Right atrium auricular region (tissue), 2 donors: ENCODE measurements around the gene SLC12A8. TPM values are rescaled to one million over a fixed set of nuclear protein-coding genes. Genes with fewer than 3 reads are reported as not detected.
A peak's percentile ranks its signal among the peaks of the same experiment; 100 is the strongest.

ENCODE experiments used
- DNase-seq: peaks from one replicate; pipeline ENCODE4 v3.0.0-alpha.2; 2019; ENCODE audit warnings: low spot score
- H3K27ac ChIP-seq, 2 donors: fragments of 200-600 bp; sonication (generic); 1 replicate in 1 of 2; 2 replicates in 1 of 2; pipeline ENCODE4 v1.5.1; 2016 to 2019
- H3K27me3 ChIP-seq, 2 donors: fragments of 200-600 bp; sonication (generic); one replicate each; pipeline versions ENCODE4 v1.5.1 to v1.6.0; 2017 to 2019
- H3K36me3 ChIP-seq: fragments of 200-600 bp; sonication (generic); one replicate; pipeline ENCODE4 v1.5.1; 2016
- H3K4me1 ChIP-seq, 2 donors: fragments of 200-600 bp; sonication (generic); one replicate each; pipeline versions ENCODE4 v1.5.1 to v1.6.0; 2017 to 2019
- H3K4me3 ChIP-seq, 2 donors: fragments of 200-600 bp; sonication (generic); 1 replicate in 1 of 2; 2 replicates in 1 of 2; pipeline ENCODE4 v1.5.1; 2017 to 2019; ENCODE audit warnings: mild to moderate bottlenecking in 1 of 2, moderate library complexity in 1 of 2
- H3K9me3 ChIP-seq, 2 donors: fragments of 200-600 bp; sonication (generic); one replicate each; pipeline ENCODE4 v1.5.1; 2019
- CTCF ChIP-seq, 2 donors: fragments of 200-600 bp; sonication (generic); IDR thresholded peaks; one replicate each; pipeline ENCODE4 v1.5.1; 2019; ENCODE audit warnings: antibody characterized with exemption in 2 of 2
- total RNA-seq, 2 donors: library from RNA; depleted of rRNA; stranded (reverse); fragments of >200 nt; gene quantifications; one replicate each; pipeline ENCODE4 v1.1.0, GENCODE V29; 2016

Gene SLC12A8
- total RNA-seq, 2 donors from 2014 or later: 1.1 to 1.9 TPM

GRCh38 chr3:125067225-125067624, 145.3 kb downstream of the SLC12A8 start:
- Histone ChIP-seq H3K4me3 (no peak overlapping the region), H3K9me3 (no peaks in the 10 kb centered on the region), H3K36me3 (no peaks in the 10 kb centered on the region), H3K27ac (peak overlapping the region; percentile 18 to 85), H3K4me1 (peaks cover 0 to 24% of the 10 kb centered on the region in 2 donors), H3K27me3 (no peaks in the 10 kb centered on the region)
- no peak for TF ChIP-seq CTCF (IDR thresholded peaks at IDR 0.05)
- no peak for DNase-seq

DNA sequence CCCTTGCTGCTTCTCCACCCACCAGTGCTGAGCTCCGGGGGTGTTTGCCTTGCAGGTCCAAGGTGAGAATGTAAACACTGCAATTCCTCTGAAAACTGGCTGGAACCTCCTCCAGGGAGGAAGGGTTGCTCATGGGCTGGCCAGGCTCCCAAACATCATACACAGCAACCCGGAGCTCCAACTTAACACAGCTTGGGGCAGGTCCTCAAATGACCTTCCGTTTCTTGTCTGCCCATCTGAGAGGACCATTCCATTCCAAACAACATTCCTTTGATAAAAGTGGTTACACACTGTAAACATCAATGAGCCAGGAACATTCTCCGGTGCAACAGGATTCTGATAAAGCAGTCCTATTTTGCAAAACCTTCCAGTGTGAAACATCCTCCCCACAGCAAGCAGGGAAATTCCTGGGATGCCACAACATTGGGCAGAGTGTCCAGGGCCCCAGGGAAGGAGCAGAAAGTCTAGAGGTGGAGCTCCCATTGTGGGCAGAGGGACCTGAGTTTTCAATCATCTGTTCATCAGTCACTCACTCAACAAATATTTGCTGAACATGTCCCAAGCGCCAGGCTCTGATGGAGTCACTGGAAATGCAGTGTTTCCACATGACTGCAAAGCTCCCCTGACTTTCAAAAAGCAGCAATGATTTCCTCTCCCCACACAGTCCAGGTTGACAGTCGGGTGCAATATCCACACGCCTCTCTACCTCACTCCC, 149.5 kb downstream of the SLC12A8 start:
- DNase-seq: peak; percentile 71
- Histone ChIP-seq H3K27me3 (no peaks in the 10 kb centered on the region), H3K27ac (peak overlapping the region; percentile 85 to 89), H3K9me3 (no peaks in the 10 kb centered on the region), H3K4me3 (peak overlapping the region; percentile 40 to 42), H3K36me3 (no peaks in the 10 kb centered on the region), H3K4me1 (peaks cover 0 to 65% of the 10 kb centered on the region in 2 donors)
- no peak for TF ChIP-seq CTCF (IDR thresholded peaks at IDR 0.05)

GRCh38 chr3:125061646-125062045, 150.9 kb downstream of the SLC12A8 start:
- H3K9me3 ChIP-seq: no peaks in the 10 kb centered on the region
- peak overlapping the region; percentile 85 to 89 for H3K27ac ChIP-seq
- TF ChIP-seq CTCF (IDR thresholded peaks at IDR 0.05): no peak
- no peak for DNase-seq
- peak overlapping the region; percentile 40 to 42 for H3K4me3 ChIP-seq
- no peaks in the 10 kb centered on the region for H3K36me3 ChIP-seq
- no peaks in the 10 kb centered on the region for H3K27me3 ChIP-seq
- peaks cover 0 to 71% of the 10 kb centered on the region in 2 donors for H3K4me1 ChIP-seq

DNA sequence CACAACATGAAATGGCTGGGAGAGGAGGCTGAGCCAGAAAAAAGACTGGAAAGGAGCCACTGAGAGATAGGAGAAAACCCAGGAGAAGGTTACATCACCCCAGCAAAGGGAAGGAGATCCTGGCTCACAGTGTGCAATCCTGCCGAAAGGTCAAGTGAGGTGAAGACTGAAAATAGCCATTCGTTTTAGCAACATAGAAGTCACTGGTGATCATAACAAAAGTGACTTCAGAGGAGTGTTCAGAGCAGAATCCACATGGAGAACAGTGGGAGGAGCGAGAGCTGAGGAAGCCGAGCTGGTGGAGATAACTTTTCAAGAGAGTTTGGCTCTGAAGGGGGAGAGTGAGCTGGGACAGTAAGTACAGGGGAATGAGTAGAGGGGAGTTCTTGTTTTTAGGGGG, 151.4 kb downstream of the SLC12A8 start:
- no peaks in the 10 kb centered on the region for H3K27me3 ChIP-seq
- TF ChIP-seq CTCF (IDR thresholded peaks at IDR 0.05): no peak
- peak overlapping the region; percentile 40 to 42 for H3K4me3 ChIP-seq
- peak; percentile 85 for DNase-seq
- H3K27ac ChIP-seq: peak overlapping the region; percentile 85 to 89
- H3K4me1 ChIP-seq: peaks cover 0 to 76% of the 10 kb centered on the region in 2 donors
- H3K36me3 ChIP-seq: no peaks in the 10 kb centered on the region
- H3K9me3 ChIP-seq: no peaks in the 10 kb centered on the region

GRCh38 chr3:125059488-125060245, 152.9 kb downstream of the SLC12A8 start:
- Histone ChIP-seq H3K36me3 (no peaks in the 10 kb centered on the region), H3K4me1 (peaks cover 0 to 76% of the 10 kb centered on the region in 2 donors), H3K9me3 (no peaks in the 10 kb centered on the region), H3K27ac (peak overlapping the region in 1 of 2 donors; percentile 83), H3K27me3 (no peaks in the 10 kb centered on the region), H3K4me3 (no peak overlapping the region)
- no peak for TF ChIP-seq CTCF (IDR thresholded peaks at IDR 0.05)
- no peak for DNase-seq
